AG04450 (cell line): ENCODE results near the gene SFMBT2. TPM values are rescaled to one million over a fixed set of nuclear protein-coding genes. Genes with fewer than 3 reads are reported as not detected.

Source experiments
- CTCF ChIA-PET: fragments of 300-600, 350-600 bp; formaldehyde crosslinking; extraction: SDS; loops from one replicate; lab custom pipeline; 2022; ENCODE audit warnings: antibody characterized with exemption, inconsistent platforms; lab: Charles Lee
- POLR2A ChIA-PET: fragments of 350-600 bp; formaldehyde crosslinking; extraction: SDS; loops from one replicate; lab custom pipeline; 2021; ENCODE audit warnings: antibody characterized with exemption, inconsistent platforms; lab: Yijun Ruan, JAX
- DNase-seq: peaks from one replicate; pipeline ENCODE4 v3.0.0-alpha.2; 2011; ENCODE audit warnings: low read depth, low spot score
- H3K27ac ChIP-seq: one replicate; pipeline ENCODE4 v1.5.1; 2012; ENCODE audit warnings: low read depth, low read length, control low read depth
- H3K27me3 ChIP-seq: one replicate; pipeline ENCODE4 v1.6.0; 2012; ENCODE audit warnings: low read length; ENCODE audit not compliant: control insufficient read depth, insufficient read depth
- H3K4me3 ChIP-seq: 2 replicates; pipeline ENCODE4 v1.5.1; 2011; ENCODE audit warnings: mild to moderate bottlenecking, low read depth, low read length, control low read depth
- H3K9me3 ChIP-seq: 2 replicates; pipeline ENCODE4 v1.5.1; 2012; ENCODE audit warnings: low read length; ENCODE audit not compliant: control insufficient read depth, insufficient read depth
- CTCF ChIP-seq: IDR thresholded peaks from 2 replicates; pipeline ENCODE4 v1.5.1; 2011; ENCODE audit warnings: low read depth, low read length, control low read depth, inconsistent platforms
- polyA plus RNA-seq: library from polyadenylated mRNA; depleted of rRNA; stranded (reverse); fragments of >200 nt; gene quantifications from 2 replicates; pipeline ENCODE4 v1.2.3, GENCODE V29; 2011

SFMBT2 gene
- polyA plus RNA-seq, 1 experiment, result 1.4 TPM

GRCh38 chr10:7283246-7283645, 127.6 kb downstream of the SFMBT2 start:
- ChIA-PET CTCF (no interaction called here), POLR2A (no interaction called here)
- DNase-seq, result no peak
- no peak overlapping the region for H3K27ac ChIP-seq
- H3K4me3 ChIP-seq, result no peak overlapping the region
- TF ChIP-seq CTCF, result no peak
- H3K9me3 ChIP-seq, result peaks cover 4% of the 10 kb centered on the region; the same call in 1 of the 2 replicates
- no peaks in the 10 kb centered on the region for H3K27me3 ChIP-seq

GRCh38 chr10:7282457-7282856, 128.4 kb downstream of the SFMBT2 start:
- POLR2A ChIA-PET, result no interaction called here
- H3K4me3 ChIP-seq, result no peak overlapping the region
- DNase-seq, result no peak
- no peak for TF ChIP-seq CTCF
- H3K27ac ChIP-seq, result no peak overlapping the region
- CTCF ChIA-PET, result no interaction called here
- no peaks in the 10 kb centered on the region for H3K27me3 ChIP-seq
- H3K9me3 ChIP-seq, result peaks cover 2% of the 10 kb centered on the region; the same call in 1 of the 2 replicates

GRCh38 chr10:7281429-7281828, 129.4 kb downstream of the SFMBT2 start:
- Histone ChIP-seq H3K27ac (no peak overlapping the region), H3K4me3 (no peak overlapping the region), H3K27me3 (no peaks in the 10 kb centered on the region), H3K9me3 (no peaks in the 10 kb centered on the region)
- ChIA-PET CTCF (no interaction called here), POLR2A (no interaction called here)
- no peak for TF ChIP-seq CTCF
- DNase-seq, result no peak

GRCh38 chr10:7279303-7279702, 131.5 kb downstream of the SFMBT2 start:
- no peak overlapping the region for H3K4me3 ChIP-seq
- ChIA-PET POLR2A (no interaction called here), CTCF (no interaction called here)
- no peaks in the 10 kb centered on the region for H3K27me3 ChIP-seq
- no peak for TF ChIP-seq CTCF
- no peak overlapping the region for H3K27ac ChIP-seq
- no peak for DNase-seq
- H3K9me3 ChIP-seq, result no peaks in the 10 kb centered on the region; the same call in 1 of the 2 replicates

- Histone ChIP-seq H3K27ac (no peak overlapping the region), H3K4me3 (no peak overlapping the region), H3K9me3 (no peaks in the 10 kb centered on the region; the same call in 1 of the 2 replicates), H3K27me3 (no peaks in the 10 kb centered on the region)
- no peak for TF ChIP-seq CTCF
- ChIA-PET CTCF (no interaction called here), POLR2A (no interaction called here)
- no peak for DNase-seq
Measured at GRCh38 chr10:7277867-7278266, 133.0 kb downstream of the SFMBT2 start.
